ENCODE data around the gene DCTN1. TPM values are rescaled to one million over a fixed set of nuclear protein-coding genes. Genes with fewer than 3 reads are reported as not detected.

Gene DCTN1
- total RNA-seq, 2 donors from 2014 or later, result 159 to 213 TPM

DNA sequence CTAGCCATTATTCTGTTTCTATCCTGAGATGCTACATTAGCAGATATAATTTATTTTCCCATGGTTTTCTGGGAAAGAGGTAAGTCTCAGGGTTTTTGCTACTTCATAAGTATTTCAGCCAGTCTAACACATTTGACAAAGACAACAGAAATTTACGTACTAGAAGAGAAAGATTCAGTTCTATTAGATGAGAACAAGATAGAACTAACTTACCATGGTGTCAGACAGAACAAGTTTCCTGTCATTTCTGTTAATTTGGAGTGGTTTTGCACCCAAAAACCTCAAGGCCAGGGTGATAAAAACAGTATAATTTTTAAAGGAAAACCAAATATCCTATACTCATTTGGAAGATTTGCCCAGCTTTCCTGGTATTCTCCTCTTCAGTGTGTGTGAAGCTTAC is 52.5 kb downstream of the DCTN1 start:
- no peak for DNase-seq
- Mint-ChIP-seq H3K4me1 (peaks cover 3% of the 10 kb centered on the region), H3K27me3 (ENCODE audit: insufficient read depth) (no peaks in the 10 kb centered on the region), H3K4me3 (no peak overlapping the region), H3K36me3 (ENCODE audit: low read depth) (no peaks in the 10 kb centered on the region), H3K9me3 (no peaks in the 10 kb centered on the region), H3K27ac (no peak overlapping the region)
- TF ChIP-seq CTCF (conservative IDR thresholded peaks at IDR 0.05), result no peak
- no peak overlapping the region for H3K4me3 ChIP-seq (ENCODE audit: low read length)
- peaks cover 3% of the 10 kb centered on the region for H3K27me3 ChIP-seq (ENCODE audit: control insufficient read depth, insufficient read depth, low read length, poor library complexity, severe bottlenecking)
- 85% methylated on average over 1 of the region's 1 CpG; no CpG with 5 or more reads in 1 of the 2 experiments for WGBS, 2 experiments (ENCODE audit: insufficient coverage in 1 of 2, insufficient read length in 1 of 2)
- no peaks in the 10 kb centered on the region for H3K36me3 ChIP-seq (ENCODE audit: control insufficient read depth, insufficient read depth, low read length)
- H3K9me3 ChIP-seq (ENCODE audit: control insufficient read depth, low read length), result no peaks in the 10 kb centered on the region
- no peaks in the 10 kb centered on the region for H3K4me1 ChIP-seq (ENCODE audit: control insufficient read depth, insufficient read depth, low read length)
- no peak overlapping the region for H3K27ac ChIP-seq (ENCODE audit: low read depth, low read length)
- H3K9ac ChIP-seq (ENCODE audit: extremely low read depth, low read length, poor library complexity, severe bottlenecking), result no peak overlapping the region

DNA sequence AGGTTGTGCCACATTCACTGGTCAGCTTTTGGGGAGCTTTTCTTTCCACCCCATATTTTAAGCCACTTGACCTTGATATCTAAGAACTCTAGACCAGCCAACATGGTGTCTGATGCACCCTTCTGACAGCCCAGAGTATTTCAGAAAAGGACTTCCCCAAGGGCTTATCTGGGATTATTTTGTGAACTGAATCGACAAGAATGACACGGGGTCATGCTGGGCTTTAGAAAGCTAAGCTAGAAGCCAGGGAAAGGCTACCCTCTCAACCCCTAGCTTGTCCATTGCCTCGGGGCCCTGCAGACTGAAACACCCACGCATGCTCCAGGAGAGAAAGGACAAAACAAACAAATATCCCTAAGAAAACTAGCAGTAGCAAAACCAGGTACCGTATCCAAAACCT is 52.9 kb downstream of the DCTN1 start:
- Histone ChIP-seq H3K36me3 (ENCODE audit: control insufficient read depth, insufficient read depth, low read length) (no peaks in the 10 kb centered on the region), H3K9me3 (ENCODE audit: control insufficient read depth, low read length) (no peaks in the 10 kb centered on the region), H3K9ac (ENCODE audit: extremely low read depth, low read length, poor library complexity, severe bottlenecking) (no peak overlapping the region), H3K4me3 (ENCODE audit: low read length) (no peak overlapping the region), H3K4me1 (ENCODE audit: control insufficient read depth, insufficient read depth, low read length) (no peaks in the 10 kb centered on the region), H3K27me3 (ENCODE audit: control insufficient read depth, insufficient read depth, low read length, poor library complexity, severe bottlenecking) (peaks cover 3% of the 10 kb centered on the region), H3K27ac (ENCODE audit: low read depth, low read length) (no peak overlapping the region)
- Mint-ChIP-seq H3K27ac (no peak overlapping the region), H3K36me3 (ENCODE audit: low read depth) (no peaks in the 10 kb centered on the region), H3K4me3 (no peak overlapping the region), H3K9me3 (no peaks in the 10 kb centered on the region), H3K27me3 (ENCODE audit: insufficient read depth) (no peaks in the 10 kb centered on the region), H3K4me1 (peaks cover 3% of the 10 kb centered on the region)
- DNase-seq, result no peak
- WGBS, 2 experiments (ENCODE audit: insufficient coverage in 1 of 2, insufficient read length in 1 of 2), result 54 to 79% methylated on average over 3 to 5 of the region's 5 CpGs
- no peak for TF ChIP-seq CTCF (conservative IDR thresholded peaks at IDR 0.05)

DNA sequence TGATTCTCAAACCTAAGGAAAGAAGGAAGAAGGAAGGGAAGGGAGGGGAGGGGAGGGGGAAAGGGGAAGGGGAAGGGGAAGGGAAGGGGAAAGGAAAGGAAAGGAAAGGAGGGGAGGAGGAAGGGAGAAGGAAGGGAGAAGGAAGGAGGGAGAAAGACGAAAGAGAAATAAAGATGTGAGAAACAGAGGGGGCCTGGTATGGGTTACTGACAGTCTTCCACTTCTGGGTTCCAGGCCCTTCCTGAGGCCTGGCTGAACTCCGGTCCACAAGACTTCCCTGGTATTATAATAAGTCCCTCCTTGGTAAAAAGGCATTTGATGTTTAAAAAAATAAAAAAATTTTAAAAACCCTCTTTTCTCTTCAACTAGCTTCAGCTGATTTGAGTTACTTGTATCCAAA is 54.3 kb downstream of the DCTN1 start:
- no peaks in the 10 kb centered on the region for H3K36me3 ChIP-seq (ENCODE audit: control insufficient read depth, insufficient read depth, low read length)
- no peak for DNase-seq
- H3K27ac ChIP-seq (ENCODE audit: low read depth, low read length), result no peak overlapping the region
- Mint-ChIP-seq H3K27me3 (ENCODE audit: insufficient read depth) (no peaks in the 10 kb centered on the region), H3K27ac (no peak overlapping the region), H3K36me3 (ENCODE audit: low read depth) (no peaks in the 10 kb centered on the region), H3K4me1 (peaks cover 3% of the 10 kb centered on the region), H3K4me3 (no peak overlapping the region), H3K9me3 (no peaks in the 10 kb centered on the region)
- no peak overlapping the region for H3K4me3 ChIP-seq (ENCODE audit: low read length)
- WGBS, 2 experiments (ENCODE audit: insufficient coverage in 1 of 2, insufficient read length in 1 of 2), result 90 to 93% methylated on average over 1 to 2 of the region's 2 CpGs
- no peaks in the 10 kb centered on the region for H3K9me3 ChIP-seq (ENCODE audit: control insufficient read depth, low read length)
- H3K4me1 ChIP-seq (ENCODE audit: control insufficient read depth, insufficient read depth, low read length), result no peaks in the 10 kb centered on the region
- TF ChIP-seq CTCF (conservative IDR thresholded peaks at IDR 0.05), result no peak
- H3K27me3 ChIP-seq (ENCODE audit: control insufficient read depth, insufficient read depth, low read length, poor library complexity, severe bottlenecking), result peaks cover 3% of the 10 kb centered on the region
- H3K9ac ChIP-seq (ENCODE audit: extremely low read depth, low read length, poor library complexity, severe bottlenecking), result no peak overlapping the region
